Suprapubic skin (tissue), 4 donors: ENCODE data around the gene CTNNA2. TPM values are rescaled to one million over a fixed set of nuclear protein-coding genes. Genes with fewer than 3 reads are reported as not detected.

ENCODE experiments used
- DNase-seq, 2 donors: peaks; one replicate each; pipeline ENCODE4 v3.0.0-alpha.2; 2019; ENCODE audit warnings: low spot score in 2 of 2
- H3K27ac ChIP-seq: fragments of 200-600 bp; sonication (generic); one replicate; pipeline ENCODE4 v1.5.1; 2019
- H3K27me3 ChIP-seq: fragments of 200-600 bp; sonication (generic); one replicate; pipeline ENCODE4 v1.5.1; 2019
- H3K36me3 ChIP-seq: fragments of 200-600 bp; sonication (generic); one replicate; pipeline ENCODE4 v1.5.1; 2019
- H3K4me1 ChIP-seq: fragments of 200-600 bp; sonication (generic); one replicate; pipeline ENCODE4 v1.5.1; 2019
- H3K4me3 ChIP-seq: fragments of 200-600 bp; sonication (generic); one replicate; pipeline ENCODE4 v1.5.1; 2019; ENCODE audit warnings: mild to moderate bottlenecking
- H3K9me3 ChIP-seq: fragments of 200-600 bp; sonication (generic); one replicate; pipeline ENCODE4 v1.5.1; 2019
- EP300 ChIP-seq: sonication (generic); formaldehyde crosslinking; IDR thresholded peaks from one replicate; pipeline ENCODE4 v1.6.1; 2017; ENCODE audit warnings: antibody characterized with exemption
- POLR2A ChIP-seq, 2 donors: fragments of 450-650 bp; IDR thresholded peaks; one replicate each; pipeline ENCODE4 v1.6.1; 2017; ENCODE audit warnings: antibody characterized with exemption in 2 of 2, mild to moderate bottlenecking in 2 of 2, moderate library complexity in 2 of 2
- POLR2AphosphoS5 ChIP-seq, 3 donors: sonication (generic); formaldehyde crosslinking; IDR thresholded peaks; one replicate each; pipeline ENCODE4 v1.6.1; 2017; ENCODE audit warnings: antibody characterized with exemption in 3 of 3
- whole genome bisulfite sequencing: methylation state at CpG from one replicate; pipeline ENCODE4 v1.1.5; 2018; 5-methylcytosine and 5-hydroxymethylcytosine counted together
- total RNA-seq, 4 donors: library from RNA; depleted of rRNA; stranded (reverse); fragments of >200 nt; gene quantifications; one replicate each; pipeline ENCODE4 v1.1.0, GENCODE V29; 2016
- TF ChIP-seq, protein P1 (sequence below), 2 donors: fragments of 200-600 bp in 1 of 2; fragments of 450-650 bp in 1 of 2; sonication (generic) in 1 of 2; IDR thresholded peaks; one replicate each; pipeline ENCODE4 v1.5.1; 2016 to 2019; ENCODE audit warnings: antibody characterized with exemption in 2 of 2, mild to moderate bottlenecking in 1 of 2, moderate library complexity in 1 of 2

CTNNA2 gene
- total RNA-seq, 4 donors from 2014 or later = 0.15 to 0.21 TPM; not detected in 2

- Histone ChIP-seq H3K36me3 (no peaks in the 10 kb centered on the region), H3K27ac (no peak overlapping the region), H3K27me3 (no peaks in the 10 kb centered on the region), H3K4me1 (no peaks in the 10 kb centered on the region), H3K4me3 (no peak overlapping the region), H3K9me3 (no peaks in the 10 kb centered on the region)
- DNase-seq = no peak
- 36% methylated on average over 5 of the region's 5 CpGs for WGBS
- TF ChIP-seq EP300 = no peak
- TF ChIP-seq, protein P1, sequence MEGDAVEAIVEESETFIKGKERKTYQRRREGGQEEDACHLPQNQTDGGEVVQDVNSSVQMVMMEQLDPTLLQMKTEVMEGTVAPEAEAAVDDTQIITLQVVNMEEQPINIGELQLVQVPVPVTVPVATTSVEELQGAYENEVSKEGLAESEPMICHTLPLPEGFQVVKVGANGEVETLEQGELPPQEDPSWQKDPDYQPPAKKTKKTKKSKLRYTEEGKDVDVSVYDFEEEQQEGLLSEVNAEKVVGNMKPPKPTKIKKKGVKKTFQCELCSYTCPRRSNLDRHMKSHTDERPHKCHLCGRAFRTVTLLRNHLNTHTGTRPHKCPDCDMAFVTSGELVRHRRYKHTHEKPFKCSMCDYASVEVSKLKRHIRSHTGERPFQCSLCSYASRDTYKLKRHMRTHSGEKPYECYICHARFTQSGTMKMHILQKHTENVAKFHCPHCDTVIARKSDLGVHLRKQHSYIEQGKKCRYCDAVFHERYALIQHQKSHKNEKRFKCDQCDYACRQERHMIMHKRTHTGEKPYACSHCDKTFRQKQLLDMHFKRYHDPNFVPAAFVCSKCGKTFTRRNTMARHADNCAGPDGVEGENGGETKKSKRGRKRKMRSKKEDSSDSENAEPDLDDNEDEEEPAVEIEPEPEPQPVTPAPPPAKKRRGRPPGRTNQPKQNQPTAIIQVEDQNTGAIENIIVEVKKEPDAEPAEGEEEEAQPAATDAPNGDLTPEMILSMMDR (IDR thresholded peaks at IDR 0.05) = no peak
- no peak for TF ChIP-seq POLR2A (IDR thresholded peaks at IDR 0.05)
- no peak for TF ChIP-seq POLR2AphosphoS5 (IDR thresholded peaks at IDR 0.05)
Measured at GRCh38 chr2:80007777-80008503, 495.1 kb downstream of the CTNNA2 start.

GRCh38 chr2:80008596-80008995 is 495.7 kb downstream of the CTNNA2 start:
- no peak for DNase-seq
- Histone ChIP-seq H3K4me1 (no peaks in the 10 kb centered on the region), H3K27me3 (no peaks in the 10 kb centered on the region), H3K9me3 (no peaks in the 10 kb centered on the region), H3K27ac (no peak overlapping the region), H3K4me3 (no peak overlapping the region), H3K36me3 (no peaks in the 10 kb centered on the region)
- WGBS = 65% methylated on average over 4 of the region's 4 CpGs
- TF ChIP-seq, protein P1 (IDR thresholded peaks at IDR 0.05) = no peak
- no peak for TF ChIP-seq POLR2A (IDR thresholded peaks at IDR 0.05)
- TF ChIP-seq POLR2AphosphoS5 (IDR thresholded peaks at IDR 0.05) = no peak
- TF ChIP-seq EP300 = no peak

GRCh38 chr2:80009211-80009610 is 496.4 kb downstream of the CTNNA2 start:
- Histone ChIP-seq H3K4me3 (no peak overlapping the region), H3K36me3 (no peaks in the 10 kb centered on the region), H3K4me1 (no peaks in the 10 kb centered on the region), H3K9me3 (no peaks in the 10 kb centered on the region), H3K27ac (no peak overlapping the region), H3K27me3 (no peaks in the 10 kb centered on the region)
- TF ChIP-seq POLR2A (IDR thresholded peaks at IDR 0.05) (no peak), EP300 (no peak), POLR2AphosphoS5 (IDR thresholded peaks at IDR 0.05) (no peak)
- TF ChIP-seq, protein P1 (IDR thresholded peaks at IDR 0.05) = no peak
- no peak for DNase-seq
- 84% methylated on average over 3 of the region's 3 CpGs for WGBS

DNA sequence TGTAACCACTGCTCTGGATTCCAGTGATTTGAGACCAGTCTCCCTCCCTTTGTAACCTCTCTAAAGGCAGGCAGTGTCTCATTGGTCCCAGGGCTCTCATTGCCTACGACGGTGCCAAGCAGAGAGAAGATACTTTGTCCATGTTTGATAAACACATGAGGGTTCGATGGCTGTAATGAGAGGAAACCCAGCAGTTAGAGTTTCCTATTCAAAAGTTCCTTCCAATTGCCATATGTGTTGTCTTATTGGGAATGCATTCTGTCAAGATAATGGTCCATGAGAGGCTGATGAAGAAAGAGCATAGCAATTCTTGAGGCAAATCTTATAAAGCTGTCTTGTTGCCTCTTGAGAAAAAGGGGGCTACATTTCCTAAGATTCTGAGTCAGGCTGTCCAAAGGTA is 499.2 kb downstream of the CTNNA2 start:
- H3K4me3 ChIP-seq = no peak overlapping the region
- TF ChIP-seq POLR2A (IDR thresholded peaks at IDR 0.05) (no peak), EP300 (no peak), POLR2AphosphoS5 (IDR thresholded peaks at IDR 0.05) (no peak)
- TF ChIP-seq, protein P1 (IDR thresholded peaks at IDR 0.05) = no peak
- no peak for DNase-seq
- 87% methylated on average over 3 of the region's 3 CpGs for WGBS
- H3K4me1 ChIP-seq = no peaks in the 10 kb centered on the region
- H3K9me3 ChIP-seq = no peaks in the 10 kb centered on the region
- H3K36me3 ChIP-seq = no peaks in the 10 kb centered on the region
- no peaks in the 10 kb centered on the region for H3K27me3 ChIP-seq
- H3K27ac ChIP-seq = no peak overlapping the region

DNA sequence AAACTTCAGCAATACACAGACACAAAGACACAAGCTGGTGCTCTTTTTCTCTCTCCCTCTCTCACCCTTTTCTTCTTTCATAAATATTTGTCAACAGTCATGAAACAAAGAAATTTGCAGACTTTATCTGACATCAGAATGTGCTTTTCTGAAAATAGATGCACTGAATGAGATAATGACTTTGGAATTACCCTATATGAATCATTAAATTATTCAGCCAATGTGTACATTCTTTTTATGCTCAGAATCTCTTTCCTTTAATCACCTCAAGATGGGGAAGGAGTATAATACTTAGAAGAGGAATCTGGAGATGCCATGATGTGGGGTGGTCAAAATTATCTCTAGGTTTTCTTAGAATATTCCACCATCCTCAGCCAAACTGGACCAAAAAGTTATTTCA is 501.8 kb downstream of the CTNNA2 start:
- Histone ChIP-seq H3K9me3 (no peaks in the 10 kb centered on the region), H3K36me3 (no peaks in the 10 kb centered on the region), H3K4me1 (no peaks in the 10 kb centered on the region), H3K27me3 (no peaks in the 10 kb centered on the region), H3K27ac (no peak overlapping the region), H3K4me3 (no peak overlapping the region)
- no peak for DNase-seq
- no peak for TF ChIP-seq POLR2AphosphoS5 (IDR thresholded peaks at IDR 0.05)
- TF ChIP-seq EP300 = no peak
- TF ChIP-seq POLR2A (IDR thresholded peaks at IDR 0.05) = no peak
- TF ChIP-seq, protein P1 (IDR thresholded peaks at IDR 0.05) = no peak
